Stimulated activated naive B cell treated with anti-CD40 and anti-IgM and Interleukin-4, amounts not matched to agents 10 μg/mL and 1 μg/mL and 100 μg/mL, for 72 hours (primary cell): ENCODE data around the gene CREG1.

ENCODE experiments used
- ATAC-seq, 2 donors: fragments of 150-1000 bp; cut with Tn5 transposase; replicated peaks; 2 replicates each; pipeline ENCODE4 v1.10.0; 2021; ENCODE audit warnings: moderate library complexity in 1 of 2
- DNase-seq: peaks from one replicate; pipeline ENCODE4 v3.0.0; 2021
- H3K27ac Mint-ChIP-seq: one replicate; pipeline ENCODE4 v1.8.0; 2022; ENCODE audit warnings: mild to moderate bottlenecking, mixed read lengths
- H3K27me3 Mint-ChIP-seq, 2 donors: one replicate each; pipeline ENCODE4 v1.8.0; 2022; ENCODE audit warnings: mixed read lengths in 2 of 2
- H3K36me3 Mint-ChIP-seq, 2 donors: one replicate each; pipeline ENCODE4 v1.8.0; 2022; ENCODE audit warnings: mixed read lengths in 2 of 2, mild to moderate bottlenecking in 1 of 2
- H3K4me1 Mint-ChIP-seq, 2 donors: one replicate each; pipeline ENCODE4 v1.8.0; 2022; ENCODE audit warnings: mixed read lengths in 2 of 2, mild to moderate bottlenecking in 1 of 2
- H3K4me3 Mint-ChIP-seq, 2 donors: one replicate each; pipeline ENCODE4 v1.8.0; 2022; ENCODE audit warnings: mild to moderate bottlenecking in 2 of 2, mixed read lengths in 2 of 2, moderate library complexity in 1 of 2
- H3K9me3 Mint-ChIP-seq, 2 donors: one replicate each; pipeline ENCODE4 v1.8.0; 2022; ENCODE audit warnings: mixed read lengths in 2 of 2, mild to moderate bottlenecking in 1 of 2

Gene CREG1

DNA sequence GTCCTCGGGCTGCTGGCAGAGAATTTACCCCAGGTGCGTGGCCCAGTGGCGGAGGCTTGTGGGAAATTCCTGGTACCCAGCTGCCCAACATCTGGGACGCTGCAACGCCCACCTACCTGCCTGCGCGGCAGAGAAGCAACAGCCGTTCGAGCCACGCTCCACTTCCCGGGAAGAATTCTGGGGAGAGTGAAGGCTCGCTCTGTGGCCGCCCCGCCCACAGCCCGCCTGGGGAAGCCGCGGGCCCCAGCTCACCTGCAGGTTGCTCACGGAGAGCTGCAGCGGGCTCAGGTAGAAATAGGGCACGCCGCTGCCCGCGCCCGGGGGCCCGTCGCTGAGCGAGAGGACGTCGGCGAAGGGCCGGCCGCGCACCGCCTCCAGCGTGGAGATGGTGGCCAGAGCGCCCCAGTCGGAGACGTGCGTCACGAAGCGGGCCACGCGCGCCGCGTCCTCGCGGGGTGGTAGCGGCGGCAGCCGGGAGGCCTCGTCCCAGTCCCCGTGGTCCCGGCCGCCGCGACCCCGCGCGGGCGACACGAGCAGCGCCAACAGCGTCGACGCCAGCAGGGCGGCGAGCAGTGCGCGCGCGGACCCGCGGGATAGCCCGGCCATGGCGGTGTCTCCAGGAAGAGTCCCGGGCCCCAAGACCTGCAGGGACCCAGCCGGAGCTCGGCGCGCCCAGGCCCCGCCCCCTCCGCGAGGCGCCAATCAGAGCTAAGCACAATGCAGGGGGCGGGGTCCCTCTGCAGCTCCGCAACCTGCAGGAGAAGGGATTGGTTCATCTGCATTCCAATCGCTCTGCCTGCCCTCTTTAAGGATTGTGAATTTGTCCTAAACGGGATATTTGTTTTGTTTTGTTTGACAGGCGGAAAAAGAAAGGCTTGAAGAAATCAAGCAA lies at the start of gene CREG1:
CREG1 (minus strand) TSS at position 627 of the 892 bp plus-strand sequence.
- peaks cover 0 to 3% of the 10 kb centered on the region in 2 donors for H3K36me3 Mint-ChIP-seq
- no peaks in the 10 kb centered on the region for H3K9me3 Mint-ChIP-seq
- peak within 1 kb of the TSS; percentile 16 for H3K27ac Mint-ChIP-seq
- H3K4me3 Mint-ChIP-seq, result peak within 1 kb of the TSS; percentile 89
- ATAC-seq (peak; percentile 98 to 99), DNase-seq (peak; percentile 80)
- peaks cover 23 to 34% of the 10 kb centered on the region in 2 donors for H3K4me1 Mint-ChIP-seq
- no peaks in the 10 kb centered on the region for H3K27me3 Mint-ChIP-seq

DNA sequence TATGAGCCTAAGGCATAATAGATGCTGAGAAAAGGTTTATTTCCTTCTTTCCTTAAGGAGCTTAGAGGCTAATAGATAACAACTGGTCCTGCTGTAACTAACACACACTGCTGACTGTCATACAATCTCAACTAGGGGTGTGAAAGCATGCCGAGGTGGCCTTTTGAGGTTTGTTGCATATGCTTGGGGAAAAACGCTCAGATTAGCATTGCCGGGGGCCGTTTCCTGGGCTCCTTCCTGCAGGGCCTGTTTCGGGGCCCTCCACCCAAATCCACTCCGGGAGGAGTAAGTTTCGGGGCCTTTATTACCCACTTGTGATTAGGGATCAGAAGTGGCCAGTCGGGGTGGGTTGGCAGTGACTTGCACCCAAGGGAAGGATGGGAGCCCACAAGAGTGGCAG lies 49.3 kb upstream of the CREG1 start:
- ATAC-seq, result no peak
- Mint-ChIP-seq H3K9me3 (peaks cover 6 to 8% of the 10 kb centered on the region in 2 donors), H3K4me3 (no peak overlapping the region), H3K4me1 (peaks cover 39 to 48% of the 10 kb centered on the region in 2 donors), H3K27ac (no peak overlapping the region), H3K27me3 (no peaks in the 10 kb centered on the region), H3K36me3 (peaks cover 6 to 12% of the 10 kb centered on the region in 2 donors)
- DNase-seq, result no peak

- Mint-ChIP-seq H3K9me3 (peaks cover 0 to under 1% of the 10 kb centered on the region in 2 donors), H3K4me1 (peaks cover 39 to 48% of the 10 kb centered on the region in 2 donors), H3K27me3 (no peaks in the 10 kb centered on the region), H3K27ac (peak overlapping the region; percentile 90), H3K4me3 (peak overlapping the region; percentile 64 to 78), H3K36me3 (peaks cover 0 to 4% of the 10 kb centered on the region in 2 donors)
- peak; percentile 84 to 89 for ATAC-seq
- DNase-seq, result peak; percentile 35
Measured at GRCh38 chr1:167601442-167602383, 48.2 kb upstream of the CREG1 start.

DNA sequence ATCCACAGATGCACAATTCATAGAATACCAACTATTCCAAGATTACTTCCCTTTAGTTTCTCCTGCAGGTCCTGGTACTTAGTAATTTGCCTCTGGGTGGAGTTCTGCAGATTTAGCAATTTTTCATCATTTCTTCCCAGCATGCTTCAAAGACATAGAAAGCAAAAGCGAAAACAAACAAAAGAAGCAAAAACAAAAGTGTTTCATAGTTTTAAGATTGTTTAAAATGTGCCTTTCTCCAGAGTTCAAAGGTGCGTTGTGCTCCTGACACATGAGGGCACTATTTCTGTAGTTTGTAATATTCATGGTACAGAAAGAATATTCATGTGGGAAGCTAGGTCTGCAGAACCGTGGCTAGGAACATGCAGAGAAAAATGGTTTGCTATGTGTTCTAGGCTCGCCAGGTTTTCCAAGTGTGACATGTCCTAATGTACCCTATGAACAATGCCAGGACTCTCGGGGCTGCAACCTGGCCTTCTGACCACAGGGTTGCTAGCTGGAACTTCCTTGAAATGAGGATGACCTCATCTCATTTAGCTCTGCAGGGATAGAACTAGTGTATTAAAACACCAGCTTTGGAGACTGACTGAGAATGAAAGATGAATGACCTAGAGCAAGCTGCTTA lies 46.5 kb upstream of the CREG1 start:
- peaks cover 0 to 4% of the 10 kb centered on the region in 2 donors for H3K36me3 Mint-ChIP-seq
- ATAC-seq (peak; percentile 66 to 68), DNase-seq (peak; percentile 24)
- peak overlapping the region; percentile 67 to 70 for H3K4me3 Mint-ChIP-seq
- no peaks in the 10 kb centered on the region for H3K27me3 Mint-ChIP-seq
- peaks cover 39 to 48% of the 10 kb centered on the region in 2 donors for H3K4me1 Mint-ChIP-seq
- H3K27ac Mint-ChIP-seq, result peak overlapping the region; percentile 82
- no peaks in the 10 kb centered on the region for H3K9me3 Mint-ChIP-seq

- Mint-ChIP-seq H3K27ac (no peak overlapping the region), H3K4me1 (peaks cover 6 to 8% of the 10 kb centered on the region in 2 donors), H3K4me3 (no peak overlapping the region), H3K9me3 (peaks cover 0 to 1% of the 10 kb centered on the region in 2 donors), H3K27me3 (no peaks in the 10 kb centered on the region), H3K36me3 (peaks cover 0 to 1% of the 10 kb centered on the region in 2 donors)
- no peak for DNase-seq
- ATAC-seq, result no peak
Measured at GRCh38 chr1:167594822-167595221, 41.3 kb upstream of the CREG1 start.

- DNase-seq, result no peak
- ATAC-seq, result no peak
- Mint-ChIP-seq H3K36me3 (peaks cover 0 to 1% of the 10 kb centered on the region in 2 donors), H3K4me1 (peaks cover 3% of the 10 kb centered on the region in 2 donors), H3K27ac (no peak overlapping the region), H3K4me3 (no peak overlapping the region), H3K27me3 (no peaks in the 10 kb centered on the region), H3K9me3 (peaks cover 0 to 1% of the 10 kb centered on the region in 2 donors)
Measured at GRCh38 chr1:167593860-167594259, 40.3 kb upstream of the CREG1 start.

GRCh38 chr1:167592475-167592874 lies 38.9 kb upstream of the CREG1 start:
- Mint-ChIP-seq H3K9me3 (peaks cover 0 to 3% of the 10 kb centered on the region in 2 donors), H3K27ac (no peak overlapping the region), H3K4me1 (peaks cover 4 to 12% of the 10 kb centered on the region in 2 donors)

DNA sequence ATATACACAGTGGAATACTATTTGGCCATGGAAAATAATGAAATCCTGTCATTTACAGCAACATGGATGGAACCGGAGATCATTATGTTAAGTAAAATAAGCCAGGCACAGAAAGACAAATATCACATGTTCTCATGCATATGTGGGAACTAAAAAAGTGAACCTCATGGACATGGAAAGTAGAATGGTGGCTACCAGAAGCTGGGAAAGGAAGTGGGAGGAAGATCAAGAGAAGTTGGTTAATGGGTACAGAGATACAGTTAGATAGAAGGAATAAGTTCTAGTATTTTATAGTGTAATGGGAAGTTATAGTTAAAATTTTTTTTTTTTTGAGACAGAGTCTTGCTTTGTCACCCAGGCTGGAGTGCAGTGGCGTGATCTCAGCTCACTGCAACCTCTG lies 34.8 kb upstream of the CREG1 start:
- ATAC-seq, result no peak
- Mint-ChIP-seq H3K27ac (no peak overlapping the region), H3K4me3 (no peak overlapping the region), H3K27me3 (no peaks in the 10 kb centered on the region), H3K4me1 (peaks cover 9 to 15% of the 10 kb centered on the region in 2 donors), H3K36me3 (peaks cover 0 to 1% of the 10 kb centered on the region in 2 donors), H3K9me3 (peaks cover 0 to 3% of the 10 kb centered on the region in 2 donors)
- no peak for DNase-seq

More at GRCh38 chr1:167592475-167592874, 38.9 kb upstream of the CREG1 start:
- Mint-ChIP-seq H3K4me3 (no peak overlapping the region), H3K27me3 (no peaks in the 10 kb centered on the region), H3K36me3 (peaks cover 0 to 1% of the 10 kb centered on the region in 2 donors)
- DNase-seq (no peak), ATAC-seq (no peak)

- H3K36me3 Mint-ChIP-seq, result peaks cover 0 to 1% of the 10 kb centered on the region in 2 donors
- no peak for DNase-seq
- no peak overlapping the region for H3K4me3 Mint-ChIP-seq
- H3K27me3 Mint-ChIP-seq, result no peaks in the 10 kb centered on the region
- H3K4me1 Mint-ChIP-seq, result peaks cover 9 to 15% of the 10 kb centered on the region in 2 donors
- no peak for ATAC-seq
- H3K27ac Mint-ChIP-seq, result no peak overlapping the region
- H3K9me3 Mint-ChIP-seq, result peaks cover 0 to 3% of the 10 kb centered on the region in 2 donors
Measured at GRCh38 chr1:167587872-167588271, 34.3 kb upstream of the CREG1 start.

DNA sequence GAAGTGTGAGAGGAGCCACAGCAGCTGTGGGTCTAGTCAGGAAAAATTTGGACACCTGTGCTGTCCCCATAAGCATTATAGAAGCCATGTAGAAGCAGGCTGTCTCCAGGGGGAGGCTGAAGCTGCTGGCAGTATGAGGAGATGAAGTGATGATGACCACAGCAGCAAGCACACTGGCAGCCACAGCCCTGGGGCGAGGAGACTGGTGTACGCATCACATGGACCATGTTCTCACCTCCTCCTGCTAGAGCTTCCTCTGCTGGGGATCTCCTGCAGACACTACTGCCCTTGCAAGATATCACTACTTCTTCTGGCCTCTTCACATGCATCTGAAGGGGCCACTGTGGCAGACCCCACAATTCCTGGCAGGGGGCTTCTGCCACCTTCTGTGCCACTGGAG lies 33.8 kb upstream of the CREG1 start:
- DNase-seq, result no peak
- ATAC-seq, result no peak
- Mint-ChIP-seq H3K36me3 (peaks cover 0 to 1% of the 10 kb centered on the region in 2 donors), H3K27ac (no peak overlapping the region), H3K4me1 (peaks cover 9 to 15% of the 10 kb centered on the region in 2 donors), H3K4me3 (no peak overlapping the region), H3K27me3 (no peaks in the 10 kb centered on the region), H3K9me3 (peaks cover 0 to 2% of the 10 kb centered on the region in 2 donors)

DNA sequence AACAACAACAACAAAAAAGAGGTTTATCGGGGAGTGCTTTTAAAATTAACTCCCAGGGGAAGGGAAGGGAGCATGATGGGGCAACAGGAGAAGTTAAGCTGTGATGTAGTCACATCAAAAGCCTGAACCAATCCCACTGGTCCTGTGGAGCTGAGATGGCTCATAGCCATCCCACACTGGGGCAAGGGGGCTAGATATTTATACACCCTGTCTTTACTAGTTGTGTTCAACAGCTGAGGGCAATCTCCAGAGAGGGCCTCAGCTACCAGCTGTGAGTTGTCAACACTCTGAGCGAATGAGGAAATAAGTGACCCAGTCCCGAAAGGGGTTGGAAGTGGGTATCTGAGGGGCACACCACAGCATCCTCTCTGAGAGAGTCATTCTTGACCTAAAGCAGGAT lies 31.0 kb upstream of the CREG1 start:
- ATAC-seq, result peak in 1 of 2 donors; percentile 31
- no peak overlapping the region for H3K4me3 Mint-ChIP-seq

DNA sequence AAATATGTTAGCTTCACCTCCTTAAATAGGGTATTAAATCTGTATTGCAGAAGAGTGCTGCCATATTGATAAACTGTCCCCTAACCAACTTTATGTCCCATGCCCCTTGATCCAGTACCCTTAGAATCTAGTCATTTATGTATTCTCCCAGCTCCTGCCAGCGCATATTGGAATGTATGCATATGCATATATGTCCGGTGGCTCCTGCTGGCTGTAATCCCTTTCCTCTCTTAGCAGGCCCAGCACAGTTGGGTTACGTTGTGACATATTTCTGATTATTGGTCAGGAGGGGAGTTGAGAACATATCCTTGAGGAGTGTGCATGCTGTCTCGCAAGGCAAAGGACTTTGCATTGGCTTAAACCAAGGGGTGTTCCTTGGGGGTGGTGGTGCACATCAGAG lies 29.2 kb upstream of the CREG1 start:
- ATAC-seq (no peak), DNase-seq (no peak)
- no peak overlapping the region for H3K27ac Mint-ChIP-seq
- no peaks in the 10 kb centered on the region for H3K9me3 Mint-ChIP-seq
- H3K4me1 Mint-ChIP-seq, result peaks cover 6 to 7% of the 10 kb centered on the region in 2 donors
- H3K27me3 Mint-ChIP-seq, result no peaks in the 10 kb centered on the region
- H3K4me3 Mint-ChIP-seq, result no peak overlapping the region
- H3K36me3 Mint-ChIP-seq, result no peaks in the 10 kb centered on the region

More for the DNA sequence above, 31.0 kb upstream of the CREG1 start:
- no peaks in the 10 kb centered on the region for H3K27me3 Mint-ChIP-seq
- no peak overlapping the region for H3K27ac Mint-ChIP-seq
- H3K4me1 Mint-ChIP-seq, result peaks cover 10 to 15% of the 10 kb centered on the region in 2 donors
- peaks cover 0 to 2% of the 10 kb centered on the region in 2 donors for H3K9me3 Mint-ChIP-seq
- no peak for DNase-seq
- H3K36me3 Mint-ChIP-seq, result no peaks in the 10 kb centered on the region

DNA sequence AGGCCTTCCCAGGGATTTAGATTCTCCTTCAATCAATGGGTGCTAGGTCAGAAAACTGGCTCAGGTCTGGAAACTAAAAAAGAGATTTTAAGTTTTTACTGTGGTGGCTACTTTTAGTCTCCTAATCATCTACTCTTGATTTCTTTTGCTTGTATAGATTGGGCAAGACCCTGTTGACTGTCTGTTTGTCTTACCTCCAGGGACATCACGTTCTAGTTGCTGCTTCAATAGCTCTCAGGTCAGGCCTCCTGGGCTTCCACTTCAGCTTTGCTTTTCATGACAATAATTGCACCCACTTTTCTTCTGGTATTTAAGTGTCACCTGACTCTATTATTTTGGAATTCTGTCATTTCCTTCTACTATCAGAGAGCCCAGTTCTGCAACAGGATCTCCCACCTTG lies 28.5 kb upstream of the CREG1 start:
- Mint-ChIP-seq H3K27ac (no peak overlapping the region), H3K4me1 (peaks cover 0 to 2% of the 10 kb centered on the region in 2 donors), H3K36me3 (no peaks in the 10 kb centered on the region), H3K4me3 (no peak overlapping the region), H3K9me3 (no peaks in the 10 kb centered on the region), H3K27me3 (no peaks in the 10 kb centered on the region)
- DNase-seq (no peak), ATAC-seq (no peak)

GRCh38 chr1:167579986-167580385 lies 26.4 kb upstream of the CREG1 start:
- no peak overlapping the region for H3K27ac Mint-ChIP-seq
- no peaks in the 10 kb centered on the region for H3K27me3 Mint-ChIP-seq
- H3K9me3 Mint-ChIP-seq, result no peaks in the 10 kb centered on the region
- no peak for DNase-seq
- H3K4me1 Mint-ChIP-seq, result peaks cover 0 to 2% of the 10 kb centered on the region in 2 donors
- H3K36me3 Mint-ChIP-seq, result no peaks in the 10 kb centered on the region
- ATAC-seq, result no peak
- no peak overlapping the region for H3K4me3 Mint-ChIP-seq
